Measurements from ENCODE around the gene LRP8.

- TF ChIP-seq CTCF (IDR thresholded peaks at IDR 0.05) (no peak), POLR2AphosphoS5 (IDR thresholded peaks at IDR 0.05) (no peak)
These were observed 32.0 kb upstream of the LRP8 start for GRCh38 chr1:53359934-53360276.

Measured in gastroesophageal sphincter (tissue), 3 donors.